ENCODE measurements around the gene NELL2.

- TF ChIP-seq CEBPB (IDR thresholded peaks at IDR 0.05) (no peak), POLR2A (IDR thresholded peaks at IDR 0.05; ENCODE audit: low read length) (no peak), JUN (IDR thresholded peaks at IDR 0.05) (no peak), EP300 (IDR thresholded peaks at IDR 0.05) (no peak), HMGXB4 (CRISPR knock-in tag; IDR thresholded peaks at IDR 0.05; ENCODE audit: borderline replicate concordance) (no peak), CTCF (IDR thresholded peaks at IDR 0.05) (no peak), POLR2AphosphoS2 (conservative IDR thresholded peaks at IDR 0.05; ENCODE audit: low read length) (no peak), RARB (CRISPR knock-in tag; IDR thresholded peaks at IDR 0.05) (no peak)
Measured at GRCh38 chr12:44511289-44511688, 364.8 kb downstream of the NELL2 start.

All from A549 (cell line).